Natural killer cell (primary cell): Measurements from ENCODE around the gene WDR36. TPM values are rescaled to one million over a fixed set of nuclear protein-coding genes. Genes with fewer than 3 reads are reported as not detected.

Source experiments
- ATAC-seq, 3 donors: fragments of 150-1000 bp in 2 of 3; fragments of 200-7000 bp in 1 of 3; cut with Tn5 transposase; 1 replicate in 1 of 3; 2 replicates in 2 of 3; pipeline ENCODE4 v1.10.0; 2021; ENCODE audit warnings: mild to moderate bottlenecking in 2 of 3, moderate library complexity in 2 of 3
- DNase-seq, 2 donors: peaks; one replicate each; pipeline versions ENCODE4 v3.0.0 to v3.0.0-alpha.2; 2013 to 2021; ENCODE audit warnings: mixed read lengths in 1 of 2
- H3K27ac ChIP-seq: one replicate; pipeline ENCODE4 v1.5.1; 2013; ENCODE audit warnings: mild to moderate bottlenecking, low read length
- H3K27me3 ChIP-seq: one replicate; pipeline ENCODE4 v1.6.1; 2013; ENCODE audit warnings: low read length; ENCODE audit not compliant: control insufficient read depth, insufficient read depth
- H3K36me3 ChIP-seq: one replicate; pipeline ENCODE4 v1.6.1; 2013; ENCODE audit warnings: low read length; ENCODE audit not compliant: control insufficient read depth, insufficient read depth
- H3K4me1 ChIP-seq: one replicate; pipeline ENCODE4 v1.6.1; 2013; ENCODE audit warnings: low read length; ENCODE audit not compliant: control insufficient read depth, insufficient read depth
- H3K4me3 ChIP-seq: one replicate; pipeline ENCODE4 v1.5.1; 2013; ENCODE audit warnings: low read length
- H3K9me3 ChIP-seq: one replicate; pipeline ENCODE4 v1.6.1; 2013; ENCODE audit warnings: low read length; ENCODE audit not compliant: control insufficient read depth, insufficient read depth
- H3K27ac Mint-ChIP-seq, 2 donors: one replicate each; pipeline ENCODE4 v1.8.0; 2022; ENCODE audit warnings: mild to moderate bottlenecking in 2 of 2, mixed read lengths in 2 of 2, moderate library complexity in 1 of 2
- H3K27me3 Mint-ChIP-seq, 2 donors: one replicate each; pipeline ENCODE4 v1.8.0; 2022; ENCODE audit warnings: low read depth in 2 of 2, mixed read lengths in 2 of 2
- H3K36me3 Mint-ChIP-seq: one replicate; pipeline ENCODE4 v1.8.0; 2022; ENCODE audit warnings: mixed read lengths
- H3K4me1 Mint-ChIP-seq, 2 donors: one replicate each; pipeline ENCODE4 v1.8.0; 2022; ENCODE audit warnings: mixed read lengths in 2 of 2
- H3K4me3 Mint-ChIP-seq: one replicate; pipeline ENCODE4 v1.8.0; 2022; ENCODE audit warnings: mild to moderate bottlenecking, moderate library complexity, mixed read lengths
- H3K9me3 Mint-ChIP-seq, 2 donors: one replicate each; pipeline ENCODE4 v1.8.0; 2022; ENCODE audit warnings: mixed read lengths in 2 of 2
- CTCF ChIP-seq: fragments of 200-600 bp; IDR thresholded peaks from one replicate; pipeline ENCODE4 v1.8.0; 2022; ENCODE audit warnings: antibody characterized with exemption
- WGBS: methylation state at CpG from one replicate; pipeline ENCODE4 v1.1.7; 2013; ENCODE audit warnings: missing lambda C conversion rate; ENCODE audit not compliant: insufficient coverage; 5-methylcytosine and 5-hydroxymethylcytosine counted together
- intact Hi-C: fragments of 100-400 bp; cut with micrococcal nuclease; formaldehyde crosslinking; loops from one replicate; pipeline ENCODE4 v1.14.2; 2022
- total RNA-seq, 4 donors: library from RNA; stranded (reverse); fragments of 120-200 nt in 1 of 4; gene quantifications; one replicate each; pipeline versions ENCODE4 v1.2.3 to v1.2.4, GENCODE V29; 2013 to 2022

The WDR36 gene
- total RNA-seq, 3 donors from 2014 or later (not counting 1 experiment from before 2014, with no cell fraction given): 23.0 to 24.8 (median 23.9) TPM

- DNase-seq (peak in 1 of 2 donors; percentile 16), ATAC-seq (peak in 1 of 3 donors; percentile 39)
- Histone ChIP-seq H3K4me3 (no peak overlapping the region), H3K9me3 (no peaks in the 10 kb centered on the region), H3K27me3 (peaks cover 52% of the 10 kb centered on the region), H3K36me3 (no peaks in the 10 kb centered on the region), H3K4me1 (peaks cover 8% of the 10 kb centered on the region), H3K27ac (no peak overlapping the region)
- Mint-ChIP-seq H3K27ac (no peak overlapping the region), H3K9me3 (peaks cover 0 to 2% of the 10 kb centered on the region in 2 donors), H3K4me1 (peaks cover 14 to 16% of the 10 kb centered on the region in 2 donors), H3K4me3 (no peak overlapping the region), H3K27me3 (peaks cover 67 to 72% of the 10 kb centered on the region in 2 donors), H3K36me3 (no peaks in the 10 kb centered on the region)
- intact Hi-C loops: no loop called here
- 7% methylated on average over 41 of the region's 42 CpGs for WGBS
- TF ChIP-seq CTCF: no peak
These were observed 21.6 kb upstream of the WDR36 start for GRCh38 chr5:111070272-111071134.

DNA sequence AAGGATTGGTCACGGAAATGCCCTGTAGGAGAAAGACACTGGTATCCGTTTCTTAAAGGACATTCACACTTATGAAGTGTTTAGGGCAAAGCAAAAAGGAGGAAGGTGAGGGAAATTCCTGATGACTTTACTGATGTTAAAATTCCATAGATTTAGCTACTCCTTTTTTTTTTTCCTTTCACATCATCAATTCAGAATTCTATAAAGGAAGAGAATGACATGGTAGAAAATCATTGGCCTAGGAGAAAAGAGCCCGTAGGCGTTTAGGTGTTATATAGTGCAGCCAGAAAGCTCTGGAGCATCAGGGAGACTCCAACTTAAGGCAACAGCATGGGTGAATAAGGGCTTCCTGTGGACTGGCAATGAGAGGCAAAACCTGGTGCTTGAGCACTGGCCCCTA, 20.7 kb upstream of the WDR36 start, which contains the start of gene TSLP:
Gene TSLP, plus strand, starts transcription at position 301 of the 400 bp plus-strand sequence. CDS start 178 bp downstream, outside the sequence.
- no peak within 1 kb of the TSS for H3K4me3 ChIP-seq
- DNase-seq: no peak
- Mint-ChIP-seq H3K27me3 (peaks cover 67 to 76% of the 10 kb centered on the region in 2 donors), H3K9me3 (peaks cover 0 to 2% of the 10 kb centered on the region in 2 donors), H3K4me1 (peaks cover 14 to 16% of the 10 kb centered on the region in 2 donors), H3K27ac (no peak within 1 kb of the TSS), H3K36me3 (no peaks in the 10 kb centered on the region), H3K4me3 (peak within 1 kb of the TSS; percentile 87)
- H3K36me3 ChIP-seq: no peaks in the 10 kb centered on the region
- peaks cover 8% of the 10 kb centered on the region for H3K4me1 ChIP-seq
- TF ChIP-seq CTCF: no peak
- H3K27me3 ChIP-seq: peaks cover 49% of the 10 kb centered on the region
- no peak within 1 kb of the TSS for H3K27ac ChIP-seq
- no peak for ATAC-seq
- intact Hi-C loops: no loop called here
- 67% methylated on average over 4 of the region's 4 CpGs for WGBS
- no peaks in the 10 kb centered on the region for H3K9me3 ChIP-seq

DNA sequence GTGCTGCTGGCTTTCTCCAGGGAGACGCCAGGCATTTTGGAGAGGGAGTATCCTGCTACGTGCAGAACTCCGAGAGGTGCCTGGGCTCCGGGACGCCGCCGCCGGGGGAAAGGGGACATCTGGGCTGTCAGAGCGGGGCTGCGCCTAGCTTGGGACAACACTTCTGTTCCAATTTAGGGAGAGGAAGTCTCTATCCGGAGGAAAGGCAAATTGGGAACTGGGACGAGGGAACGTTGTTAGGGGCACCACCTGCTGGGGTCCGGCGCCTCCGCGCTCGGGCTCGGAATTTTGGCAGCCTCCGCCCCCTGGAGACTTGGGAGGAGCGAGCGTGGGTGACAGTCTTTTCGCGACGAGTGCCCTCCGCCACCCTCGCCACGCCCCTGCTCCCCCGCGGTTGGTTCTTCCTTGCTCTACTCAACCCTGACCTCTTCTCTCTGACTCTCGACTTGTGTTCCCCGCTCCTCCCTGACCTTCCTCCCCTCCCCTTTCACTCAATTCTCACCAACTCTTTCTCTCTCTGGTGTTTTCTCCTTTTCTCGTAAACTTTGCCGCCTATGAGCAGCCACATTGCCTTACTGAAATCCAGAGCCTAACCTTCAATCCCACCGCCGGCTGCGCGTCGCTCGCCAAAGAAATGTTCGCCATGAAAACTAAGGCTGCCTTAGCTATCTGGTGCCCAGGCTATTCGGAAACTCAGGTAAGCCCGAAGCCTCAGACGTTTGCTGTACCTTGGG, 19.0 kb upstream of the WDR36 start:
- H3K27me3 ChIP-seq: peaks cover 44% of the 10 kb centered on the region
- Mint-ChIP-seq H3K36me3 (no peaks in the 10 kb centered on the region), H3K4me3 (peak overlapping the region; percentile 87), H3K27ac (no peak overlapping the region), H3K9me3 (peaks cover 0 to 2% of the 10 kb centered on the region in 2 donors), H3K4me1 (peaks cover 14 to 16% of the 10 kb centered on the region in 2 donors), H3K27me3 (peaks cover 61 to 73% of the 10 kb centered on the region in 2 donors)
- peak overlapping the region; percentile 37 for H3K4me3 ChIP-seq
- H3K4me1 ChIP-seq: peaks cover 8% of the 10 kb centered on the region
- ATAC-seq (peak; percentile 57 to 83 (median 61)), DNase-seq (peak in 1 of 2 donors; percentile 62)
- WGBS: 2% methylated on average over 44 of the region's 44 CpGs
- no peak for TF ChIP-seq CTCF
- no peaks in the 10 kb centered on the region for H3K36me3 ChIP-seq
- H3K9me3 ChIP-seq: no peaks in the 10 kb centered on the region
- no peak overlapping the region for H3K27ac ChIP-seq
- intact Hi-C loops: no loop called here
